Neural cell (in vitro differentiated cells): ENCODE results near the gene IMMP2L. TPM values are rescaled to one million over a fixed set of nuclear protein-coding genes. Genes with fewer than 3 reads are reported as not detected.

ENCODE experiments used
- H2AFZ ChIP-seq: fragments of 200-600, 300-800 bp; sonication (generic), shearing (Covaris generic); 2 replicates; pipeline ENCODE4 v1.6.0; 2014; ENCODE audit warnings: low read depth, mild to moderate bottlenecking, antibody characterized with exemption, low read length, moderate library complexity
- H3F3A ChIP-seq: fragments of 200-600 bp; shearing (Covaris generic); 2 replicates; pipeline ENCODE4 v1.6.1; 2016; ENCODE audit warnings: mild to moderate bottlenecking, moderate library complexity, mixed read lengths, antibody characterized with exemption, low read length; ENCODE audit not compliant: insufficient read depth, poor library complexity, severe bottlenecking
- H3K27ac ChIP-seq: fragments of 200-600, 300-800 bp; sonication (generic), shearing (Covaris generic); 2 replicates; pipeline ENCODE4 v1.5.1; 2014; ENCODE audit warnings: mild to moderate bottlenecking, low read length, moderate library complexity
- H3K27me3 ChIP-seq: fragments of 300-800, 200-600 bp; sonication (generic), shearing (Covaris generic); 2 replicates; pipeline ENCODE4 v1.6.0; 2014; ENCODE audit warnings: mild to moderate bottlenecking, low read depth, low read length, moderate library complexity; ENCODE audit not compliant: insufficient read depth
- H3K36me3 ChIP-seq: fragments of 300-800, 200-600 bp; sonication (generic), shearing (Covaris generic); 2 replicates; pipeline ENCODE4 v1.5.1; 2014; ENCODE audit warnings: mild to moderate bottlenecking, antibody characterized with exemption, low read length, moderate library complexity; ENCODE audit not compliant: insufficient read depth
- H3K4me2 ChIP-seq: fragments of 300-800, 200-600 bp; sonication (generic), shearing (Covaris generic); 2 replicates; pipeline ENCODE4 v1.6.0; 2014; ENCODE audit warnings: mild to moderate bottlenecking, low read length
- H3K4me3 ChIP-seq: fragments of 300-800, 200-600 bp; sonication (generic), shearing (Covaris generic); 2 replicates; pipeline ENCODE4 v1.5.1; 2014; ENCODE audit warnings: mild to moderate bottlenecking, low read length, moderate library complexity
- H3K79me2 ChIP-seq: fragments of 200-600 bp; shearing (Covaris generic); replicated peaks from 2 replicates; pipeline ENCODE4 v1.6.0; 2014; ENCODE audit warnings: mild to moderate bottlenecking, low read length, moderate library complexity; ENCODE audit not compliant: insufficient read depth
- H3K9ac ChIP-seq: fragments of 300-800, 200-600 bp; sonication (generic), shearing (Covaris generic); 2 replicates; pipeline ENCODE4 v1.6.1; 2016; ENCODE audit warnings: mild to moderate bottlenecking, low read length, mixed read lengths
- H3K9me2 ChIP-seq: fragments of 200-600 bp; shearing (Covaris generic); 2 replicates; pipeline ENCODE4 v1.6.1; 2016; ENCODE audit warnings: mild to moderate bottlenecking, low read length, mixed read lengths; ENCODE audit not compliant: insufficient read depth
- H3K9me3 ChIP-seq: fragments of 200-600, 300-800 bp; sonication (generic), shearing (Covaris generic); 2 replicates; pipeline ENCODE4 v1.6.1; 2016; ENCODE audit warnings: mild to moderate bottlenecking, mixed run types, low read length, moderate library complexity, mixed read lengths
- H4K20me1 ChIP-seq: fragments of 200-600 bp; shearing (Covaris generic); 2 replicates; pipeline ENCODE4 v1.6.1; 2016; ENCODE audit warnings: mild to moderate bottlenecking, mixed run types; ENCODE audit not compliant: insufficient read depth
- CTCF ChIP-seq: fragments of 450-650 bp; IDR thresholded peaks from 2 replicates; pipeline ENCODE4 v1.5.1; 2014; ENCODE audit warnings: antibody characterized with exemption, mild to moderate bottlenecking, moderate library complexity; ENCODE audit not compliant: poor library complexity, severe bottlenecking
- EP300 ChIP-seq: fragments of 450-650 bp; conservative IDR thresholded peaks from 2 replicates; pipeline ENCODE4 v1.6.1; 2014; ENCODE audit warnings: antibody characterized with exemption, mild to moderate bottlenecking, moderate library complexity; ENCODE audit not compliant: poor library complexity, severe bottlenecking
- EZH2 ChIP-seq: fragments of 200-600, 300-800 bp; shearing (Covaris generic), sonication (generic); IDR thresholded peaks from 2 replicates; pipeline ENCODE4 v1.6.1; 2014; ENCODE audit warnings: antibody characterized with exemption, low read length, borderline replicate concordance, mild to moderate bottlenecking; ENCODE audit not compliant: insufficient read depth, poor library complexity, severe bottlenecking
- MXI1 ChIP-seq: fragments of 450-650 bp; conservative IDR thresholded peaks from 2 replicates; pipeline ENCODE4 v1.6.1; 2014; ENCODE audit warnings: antibody characterized with exemption, mild to moderate bottlenecking; ENCODE audit not compliant: poor library complexity, severe bottlenecking
- POLR2AphosphoS5 ChIP-seq: IDR thresholded peaks from 2 replicates; pipeline ENCODE4 v1.6.1; 2012
- RAD21 ChIP-seq: fragments of 450-650 bp; conservative IDR thresholded peaks from 2 replicates; pipeline ENCODE4 v1.6.1; 2014; ENCODE audit warnings: antibody characterized with exemption, mild to moderate bottlenecking, moderate library complexity
- REST ChIP-seq: IDR thresholded peaks from 2 replicates; pipeline ENCODE4 v1.6.1; 2012; ENCODE audit warnings: borderline replicate concordance
- SMC3 ChIP-seq: fragments of 450-650 bp; conservative IDR thresholded peaks from 2 replicates; pipeline ENCODE4 v1.6.1; 2014; ENCODE audit warnings: antibody characterized with exemption, mild to moderate bottlenecking, moderate library complexity; ENCODE audit not compliant: poor library complexity
- TAF1 ChIP-seq: IDR thresholded peaks from 2 replicates; pipeline ENCODE4 v1.6.1; 2012; ENCODE audit warnings: low read depth
- polyA plus RNA-seq: library from polyadenylated mRNA; depleted of rRNA; stranded (reverse); fragments of >200 nt; gene quantifications from 2 replicates; pipeline ENCODE4 v1.2.3, GENCODE V29; 2014

Gene IMMP2L
- polyA plus RNA-seq, 1 donor from 2014 or later: 9.7 TPM

DNA sequence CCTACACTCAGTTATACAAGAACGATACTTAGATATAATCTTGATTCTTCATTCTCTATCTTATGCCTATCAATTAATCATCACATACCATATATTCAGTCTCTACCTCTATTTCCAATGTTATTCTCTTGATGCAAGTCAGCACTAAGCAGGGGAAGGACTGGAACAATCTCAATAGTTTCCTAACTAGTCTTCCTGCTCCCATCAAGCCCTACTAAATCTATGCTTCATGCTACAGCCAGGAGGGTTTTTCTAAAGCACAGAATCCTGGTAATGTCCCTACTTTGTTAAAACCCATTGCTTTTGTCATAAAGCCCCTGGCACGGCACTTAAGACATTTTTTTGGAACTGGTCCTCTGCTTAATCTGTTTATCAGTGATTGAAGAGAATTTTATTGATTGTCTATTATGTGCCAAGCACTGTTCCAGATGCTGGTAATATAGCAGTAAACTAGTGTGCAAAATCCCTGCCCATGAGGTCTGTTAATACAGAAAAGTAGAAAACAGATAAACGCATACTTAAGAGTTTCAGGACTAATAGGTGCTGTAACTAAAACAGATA is 794.7 kb downstream of the IMMP2L start:
- no peaks in the 10 kb centered on the region for H3K9me2 ChIP-seq
- no peaks in the 10 kb centered on the region for H3K9me3 ChIP-seq

GRCh38 chr7:110766864-110767263 is 795.4 kb downstream of the IMMP2L start:
- no peak overlapping the region for H3K4me3 ChIP-seq
- H3K27ac ChIP-seq: no peak overlapping the region
- no peak overlapping the region for H3K4me2 ChIP-seq
- no peaks in the 10 kb centered on the region for H3K36me3 ChIP-seq
- no peak overlapping the region for H3K9ac ChIP-seq
- no peaks in the 10 kb centered on the region for H4K20me1 ChIP-seq
- no peaks in the 10 kb centered on the region for H3K79me2 ChIP-seq
- H3K27me3 ChIP-seq: no peaks in the 10 kb centered on the region
- TF ChIP-seq EZH2 (no peak), SMC3 (no peak), REST (no peak)
- H2AFZ ChIP-seq: no peak overlapping the region
- no peaks in the 10 kb centered on the region for H3K9me2 ChIP-seq
- no peaks in the 10 kb centered on the region for H3K9me3 ChIP-seq
- H3F3A ChIP-seq: no peaks in the 10 kb centered on the region

More for the DNA sequence above, 794.7 kb downstream of the IMMP2L start:
- H4K20me1 ChIP-seq: no peaks in the 10 kb centered on the region
- TF ChIP-seq POLR2AphosphoS5: no peak
- TF ChIP-seq EZH2: no peak
- no peak for TF ChIP-seq MXI1
- no peak for TF ChIP-seq TAF1
- no peak for TF ChIP-seq EP300
- H3F3A ChIP-seq: no peaks in the 10 kb centered on the region
- no peak overlapping the region for H3K9ac ChIP-seq
- no peaks in the 10 kb centered on the region for H3K79me2 ChIP-seq
- no peak overlapping the region for H3K4me3 ChIP-seq
- H3K27me3 ChIP-seq: no peaks in the 10 kb centered on the region
- no peak overlapping the region for H3K4me2 ChIP-seq
- H3K27ac ChIP-seq: no peak overlapping the region
- no peaks in the 10 kb centered on the region for H3K36me3 ChIP-seq
- no peak overlapping the region for H2AFZ ChIP-seq

GRCh38 chr7:110764852-110765251 is 797.4 kb downstream of the IMMP2L start:
- no peaks in the 10 kb centered on the region for H3K79me2 ChIP-seq
- no peak overlapping the region for H3K4me2 ChIP-seq
- no peaks in the 10 kb centered on the region for H4K20me1 ChIP-seq
- H3K27me3 ChIP-seq: no peaks in the 10 kb centered on the region
- no peak overlapping the region for H2AFZ ChIP-seq
- H3K9me2 ChIP-seq: no peaks in the 10 kb centered on the region
- TF ChIP-seq SMC3 (no peak), EP300 (no peak), CTCF (no peak), TAF1 (no peak), MXI1 (no peak), EZH2 (no peak), REST (no peak), POLR2AphosphoS5 (no peak), RAD21 (no peak)
- H3K9me3 ChIP-seq: no peaks in the 10 kb centered on the region
- no peak overlapping the region for H3K27ac ChIP-seq
- H3K9ac ChIP-seq: no peak overlapping the region
- no peak overlapping the region for H3K4me3 ChIP-seq
- no peaks in the 10 kb centered on the region for H3K36me3 ChIP-seq
- no peaks in the 10 kb centered on the region for H3F3A ChIP-seq
